COLO829 (cell line): ENCODE measurements around the gene NOTCH1.
A peak's percentile ranks its signal among the peaks of the same experiment; 100 is the strongest.

ENCODE experiments used
- DNase-seq: peaks from one replicate; pipeline ENCODE4 v3.0.0; 2012; ENCODE audit warnings: low spot score

The NOTCH1 gene

DNA sequence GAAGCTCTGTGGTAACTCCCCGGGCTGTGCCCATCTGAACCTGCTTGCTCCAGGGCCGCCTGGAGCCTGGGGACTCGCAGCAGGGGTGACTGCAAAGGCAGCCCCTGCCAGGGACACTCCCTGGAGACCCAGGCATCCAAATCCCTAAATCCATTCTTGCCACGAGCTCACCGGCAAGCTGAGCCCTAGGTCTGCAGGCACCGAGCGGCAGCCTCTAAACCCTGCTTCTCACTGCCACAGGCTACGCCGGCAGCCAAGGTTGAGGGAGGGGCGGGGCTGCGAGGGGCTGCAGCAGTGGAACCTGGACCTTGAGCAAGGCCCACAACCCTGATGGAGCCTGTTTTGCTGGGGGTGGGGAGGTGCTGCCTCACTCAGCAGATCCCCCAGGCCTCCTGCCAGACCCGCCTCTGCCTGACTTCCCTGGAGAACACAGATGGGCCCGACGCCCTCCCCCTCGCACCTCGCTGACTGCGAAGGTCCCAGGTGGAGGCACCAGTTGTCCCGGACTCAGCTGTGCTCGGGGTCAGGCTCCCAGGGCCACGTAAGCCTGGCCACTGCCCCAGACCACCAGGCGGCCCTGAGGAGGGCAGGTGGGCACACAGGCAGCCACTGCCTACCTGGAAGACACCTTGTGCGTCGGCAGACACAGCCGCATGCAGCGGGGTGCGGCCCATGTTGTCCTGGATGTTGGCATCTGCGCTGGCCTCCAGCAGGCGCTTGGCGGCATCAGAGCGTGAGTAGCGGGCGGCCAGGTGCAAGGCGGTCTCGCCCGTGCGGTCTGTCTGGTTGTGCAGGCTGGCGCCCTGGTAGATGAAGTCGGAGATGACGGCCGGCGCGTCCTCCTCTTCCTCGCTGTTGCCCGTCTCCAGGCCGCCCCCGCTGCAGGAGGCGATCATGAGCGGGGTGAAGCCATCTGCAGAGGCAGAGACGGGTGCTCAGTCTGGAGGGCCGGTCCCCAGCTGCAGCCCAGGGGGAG lies 45.6 kb downstream of the NOTCH1 start:
- DNase-seq, result no peak

- DNase-seq, result no peak
Measured at GRCh38 chr9:136499071-136499934, 46.5 kb downstream of the NOTCH1 start.

GRCh38 chr9:136497916-136498695 lies 47.7 kb downstream of the NOTCH1 start:
- DNase-seq, result no peak

DNA sequence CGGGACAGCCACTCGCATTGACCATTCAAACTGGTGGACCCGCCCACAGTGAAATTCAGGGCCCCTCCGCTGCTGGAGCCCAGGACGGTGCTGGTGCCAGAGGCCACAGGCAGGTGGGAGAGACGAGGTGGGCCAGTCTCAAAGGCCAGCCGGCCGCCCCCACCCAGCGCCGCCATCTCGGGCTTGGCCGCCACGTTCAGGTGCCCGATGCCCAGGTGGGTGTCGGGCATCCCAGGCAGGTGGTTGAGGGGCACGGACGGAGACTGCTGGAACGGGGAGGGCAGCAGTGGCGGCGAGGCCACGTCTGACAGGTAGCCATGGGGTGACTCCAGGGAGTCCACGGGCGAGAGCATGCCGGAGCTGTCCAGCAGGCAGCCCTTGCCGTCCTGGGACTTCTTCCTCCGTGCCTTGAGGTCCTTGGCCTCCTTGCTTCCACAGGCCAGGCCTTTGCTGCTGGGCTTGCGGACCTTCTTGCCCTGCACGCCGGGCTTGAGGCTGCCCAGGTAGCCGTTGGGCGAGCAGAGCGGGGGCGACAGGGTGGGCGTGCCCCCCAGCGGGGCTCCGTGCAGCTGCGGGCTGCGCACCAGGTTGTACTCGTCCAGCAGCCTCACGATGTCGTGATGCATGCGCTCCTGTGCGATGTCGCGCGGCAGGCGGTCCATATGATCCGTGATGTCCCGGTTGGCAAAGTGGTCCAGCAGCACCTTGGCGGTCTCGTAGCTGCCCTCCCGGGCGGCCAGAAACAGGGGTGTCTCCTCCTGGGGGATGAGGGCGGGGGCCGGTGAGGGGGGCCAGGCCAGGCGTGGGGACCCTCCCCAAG lies 48.8 kb downstream of the NOTCH1 start:
- DNase-seq, result no peak

DNA sequence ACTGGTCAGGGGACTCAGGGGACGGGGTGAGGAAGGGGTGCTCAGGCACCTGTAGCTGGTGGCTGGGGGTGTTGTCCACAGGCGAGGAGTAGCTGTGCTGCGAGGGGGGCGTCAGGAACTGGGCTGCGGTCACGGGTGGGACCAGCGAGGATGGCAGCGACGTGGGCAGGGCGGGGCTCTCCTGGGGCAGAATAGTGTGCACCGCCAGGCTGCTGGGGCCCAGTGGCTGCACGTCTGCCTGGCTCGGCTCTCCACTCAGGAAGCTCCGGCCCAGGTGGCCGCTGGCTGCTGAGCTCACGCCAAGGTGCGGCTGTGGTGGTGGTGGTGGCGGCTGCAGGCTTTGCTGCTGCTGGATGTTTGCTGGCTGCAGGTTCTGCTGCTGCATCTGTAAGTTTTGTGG lies 49.7 kb downstream of the NOTCH1 start:
- no peak for DNase-seq

GRCh38 chr9:136495238-136495800 lies 50.5 kb downstream of the NOTCH1 start:
- DNase-seq, result no peak

GRCh38 chr9:136494531-136495215 lies 51.2 kb downstream of the NOTCH1 start:
- DNase-seq, result peak; percentile 39

- no peak for DNase-seq
Measured at GRCh38 chr9:136494012-136494411, 51.8 kb downstream of the NOTCH1 start.

DNA sequence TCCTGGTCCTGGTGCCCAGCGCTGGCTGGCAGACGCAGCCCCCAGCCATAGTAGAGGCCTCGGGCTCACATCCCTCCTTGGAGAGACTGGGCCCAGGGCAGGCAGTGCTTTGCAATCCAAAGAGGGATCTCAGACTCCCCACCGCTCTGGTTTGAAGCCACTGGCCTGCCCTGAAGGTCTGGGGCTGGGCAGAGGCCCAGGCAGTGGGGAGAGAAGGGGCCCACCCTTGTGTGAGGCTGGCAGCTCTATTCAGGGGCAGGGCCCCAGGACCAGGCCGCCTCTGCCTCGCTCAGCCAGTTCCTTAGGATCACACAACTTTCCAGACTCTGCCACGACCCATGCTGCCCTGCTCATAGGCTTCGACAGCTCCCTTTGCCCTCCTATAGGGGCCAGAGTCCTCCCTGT lies 52.3 kb downstream of the NOTCH1 start:
- DNase-seq, result no peak

GRCh38 chr9:136492978-136493522 lies 52.8 kb downstream of the NOTCH1 start:
- DNase-seq, result no peak

DNA sequence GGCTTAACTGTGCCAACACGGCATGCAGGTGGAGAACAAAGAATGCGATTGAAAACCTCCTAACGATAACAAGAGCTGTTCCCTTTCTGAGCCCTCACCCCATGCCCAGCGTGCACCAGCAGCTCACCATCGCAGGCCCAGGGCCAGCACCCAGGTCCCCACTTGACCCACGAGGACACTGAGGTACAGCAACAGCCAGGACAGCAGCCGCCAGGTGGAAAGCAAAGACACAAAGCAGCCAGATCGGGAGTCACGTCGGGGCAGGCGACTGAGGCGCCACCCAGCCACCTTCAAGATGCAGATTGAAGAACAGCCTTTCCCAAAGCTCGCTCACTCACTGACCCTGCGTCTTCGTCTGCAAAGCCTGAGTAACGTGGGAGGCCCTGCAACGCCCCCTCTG lies 56.1 kb downstream of the NOTCH1 start:
- DNase-seq, result no peak

DNA sequence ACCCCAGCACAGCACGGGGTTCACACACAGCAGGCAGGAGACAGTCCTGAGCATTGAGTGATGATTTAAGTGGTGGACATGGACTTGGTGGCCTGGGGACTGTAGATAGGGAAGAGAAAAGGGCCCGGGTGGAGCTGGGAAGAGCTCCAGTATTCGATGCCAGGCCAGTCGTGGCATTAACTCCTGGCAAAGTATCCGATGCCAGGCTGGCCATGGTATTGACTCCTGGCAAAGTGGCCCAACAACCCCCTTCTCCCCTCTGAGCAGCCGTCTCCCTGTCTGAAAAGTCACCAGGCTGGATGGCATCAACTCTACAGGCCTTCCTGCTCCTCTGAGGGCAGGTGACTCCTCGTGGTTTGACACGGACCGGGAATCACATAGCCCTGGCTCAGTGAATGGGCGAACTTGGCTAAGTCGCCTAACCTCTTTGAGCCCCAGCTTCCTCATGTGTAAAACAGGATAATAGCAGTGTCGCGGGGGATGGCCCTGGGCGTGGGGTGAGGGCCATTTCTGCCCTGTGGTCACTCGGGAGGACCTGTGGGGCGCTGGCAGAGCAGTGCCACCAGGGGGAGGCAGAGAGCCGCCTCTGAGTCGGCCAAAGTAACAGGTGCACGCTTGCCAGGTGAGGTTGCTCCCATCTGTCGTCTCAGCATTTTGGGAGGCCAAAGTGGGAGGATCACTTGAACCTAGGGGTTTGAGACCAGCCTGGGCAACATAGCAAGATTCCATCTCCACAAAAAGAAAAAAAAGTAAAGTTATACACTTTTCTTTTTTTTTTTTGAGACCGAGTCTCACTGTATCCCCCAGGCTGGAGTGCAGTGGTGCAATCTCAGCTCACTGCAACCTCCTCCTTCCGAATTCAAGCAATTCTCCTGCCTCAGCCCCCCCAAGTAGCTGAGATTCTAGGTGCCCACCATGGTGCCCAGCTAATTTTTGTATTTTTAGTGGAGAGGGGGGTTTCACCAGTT lies 57.3 kb downstream of the NOTCH1 start:
- DNase-seq, result no peak

DNA sequence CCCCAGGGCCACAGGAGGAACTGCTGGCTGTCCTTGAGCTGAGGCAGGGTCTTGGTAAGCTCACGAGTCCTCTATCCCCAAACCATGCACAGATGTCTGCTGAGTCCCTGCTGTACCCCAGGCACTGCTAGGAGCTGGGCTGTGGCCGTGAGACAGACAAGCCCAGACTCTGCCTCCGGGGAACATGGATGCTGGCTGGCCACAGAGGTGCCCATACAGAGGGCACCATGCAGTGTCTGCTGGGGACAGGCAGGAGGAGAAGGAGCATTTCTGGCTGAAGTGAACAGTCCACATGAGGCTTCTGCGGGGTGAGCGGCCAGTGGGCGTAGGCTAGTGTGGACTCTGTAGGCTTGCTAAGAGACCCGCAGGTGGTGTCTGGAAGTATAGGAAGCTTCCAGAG lies 58.2 kb downstream of the NOTCH1 start:
- no peak for DNase-seq

DNA sequence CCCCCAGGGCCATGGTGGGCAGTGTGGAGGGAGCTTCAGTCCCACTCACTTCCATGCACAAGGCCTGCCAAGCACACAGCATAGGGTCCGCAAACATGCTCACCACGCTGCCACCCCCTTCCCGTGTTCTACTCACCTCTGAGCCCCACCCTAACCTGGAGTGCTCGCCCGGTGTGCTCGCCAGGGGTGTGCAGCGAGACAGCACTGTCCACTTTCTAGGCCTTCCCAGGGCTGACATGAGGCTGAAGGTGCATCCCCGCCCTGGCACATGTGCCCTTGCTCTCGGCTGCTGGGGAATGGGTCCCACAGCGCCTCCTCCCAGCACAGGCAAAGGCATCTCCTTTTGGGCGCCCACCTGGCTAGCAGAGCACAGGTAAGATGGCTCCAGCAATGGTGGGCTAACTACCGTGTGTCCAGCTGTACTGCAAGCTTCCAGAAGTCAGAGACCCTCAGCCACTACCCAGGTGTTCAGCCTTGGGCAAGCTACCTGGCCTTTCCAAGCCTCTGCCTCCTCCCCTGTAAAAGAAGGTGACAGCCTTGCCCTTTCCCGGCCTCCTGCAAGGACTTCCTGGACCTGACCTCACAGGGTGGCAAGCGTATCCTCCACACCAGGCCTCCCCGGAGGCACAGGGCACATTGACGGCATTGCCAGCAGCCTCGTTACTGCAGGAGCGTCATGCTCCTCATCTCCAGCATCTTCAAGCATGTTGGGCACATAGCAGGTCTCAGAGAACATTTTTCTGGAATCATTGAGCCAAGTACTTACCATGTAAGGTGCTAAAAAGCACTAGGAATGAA lies 58.8 kb downstream of the NOTCH1 start:
- no peak for DNase-seq

DNA sequence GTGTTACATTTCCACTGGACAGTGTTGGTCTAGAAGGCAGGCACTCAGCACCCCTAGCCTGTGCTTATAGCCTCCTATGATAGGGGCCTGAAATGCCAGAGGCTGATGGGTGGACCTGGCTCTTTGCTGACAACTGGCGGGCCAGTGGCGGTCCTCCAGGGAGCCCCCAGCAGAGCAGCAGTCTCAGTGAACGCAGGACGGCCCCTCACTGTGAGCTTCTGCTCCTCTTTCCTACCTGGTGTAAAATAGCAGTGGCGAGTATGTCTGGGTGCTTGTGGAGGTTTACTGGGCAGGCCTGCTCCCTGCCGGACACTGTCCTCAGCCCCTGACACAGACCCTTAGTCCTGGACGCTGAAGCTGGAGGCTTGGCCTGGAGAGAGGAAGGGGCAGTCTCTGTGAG lies 59.7 kb downstream of the NOTCH1 start:
- no peak for DNase-seq

- peak; percentile 81 for DNase-seq
Measured at GRCh38 chr9:136485049-136486045, 60.5 kb downstream of the NOTCH1 start.
